Astrocyte of the spinal cord (primary cell): ENCODE measurements around the gene KLHL18.

ENCODE experiments used
- DNase-seq: peaks from one replicate; pipeline ENCODE4 v3.0.0; 2011; ENCODE audit warnings: low read depth, low spot score
- H3K4me3 ChIP-seq: 2 replicates; pipeline ENCODE4 v1.5.1; 2011; ENCODE audit warnings: low read depth, mild to moderate bottlenecking, low read length, moderate library complexity
- CTCF ChIP-seq: IDR thresholded peaks from 2 replicates; pipeline ENCODE4 v1.5.1; 2012; ENCODE audit warnings: low read depth, mild to moderate bottlenecking, low read length, inconsistent platforms
- in situ Hi-C: cut with HindIII; loops from 2 replicates; pipeline ENCODE4 v1.10.0; 2017; ENCODE audit warnings: low sequenced_read_pairs

The KLHL18 gene

GRCh38 chr3:47261301-47261700 lies 21.4 kb upstream of the KLHL18 start:
- H3K4me3 ChIP-seq, result no peak overlapping the region
- no peak for TF ChIP-seq CTCF
- in situ Hi-C loops, result no loop called here
- DNase-seq, result no peak

GRCh38 chr3:47265008-47265407 lies 17.7 kb upstream of the KLHL18 start:
- in situ Hi-C loops, result no loop called here
- no peak overlapping the region for H3K4me3 ChIP-seq
- TF ChIP-seq CTCF, result no peak
- no peak for DNase-seq

DNA sequence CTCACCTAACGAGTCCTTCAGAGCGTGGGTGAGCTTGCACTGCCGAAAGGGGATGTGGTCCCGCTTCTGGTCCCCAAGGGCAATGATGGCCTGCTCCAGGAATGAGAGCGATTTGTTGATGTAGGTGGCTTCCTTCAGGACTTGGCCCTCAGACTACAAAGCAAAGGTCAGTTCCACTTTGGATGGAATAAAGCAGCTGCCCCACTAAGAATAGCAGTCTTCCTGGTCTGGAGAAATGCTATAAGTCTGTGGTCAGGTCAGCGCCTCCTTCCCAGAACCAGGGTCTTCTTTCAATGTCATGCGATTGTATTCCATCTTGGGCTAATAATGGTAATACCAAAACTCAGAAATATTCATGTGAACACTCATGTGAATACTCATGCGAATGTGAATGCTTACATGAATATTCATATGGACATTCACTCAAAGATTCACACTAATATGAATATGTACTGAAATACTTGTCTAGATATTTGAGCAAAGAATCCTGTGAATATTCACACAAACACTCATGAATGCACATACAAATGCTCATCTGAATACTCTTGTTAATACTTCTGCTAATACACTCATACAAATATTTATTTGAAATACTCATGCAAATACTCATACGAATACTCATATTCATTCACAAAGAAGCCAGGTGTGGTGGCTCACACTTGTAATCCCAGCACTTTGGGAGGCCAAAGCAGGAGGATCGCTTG lies 16.9 kb upstream of the KLHL18 start:
- in situ Hi-C loops, result no loop called here

DNA sequence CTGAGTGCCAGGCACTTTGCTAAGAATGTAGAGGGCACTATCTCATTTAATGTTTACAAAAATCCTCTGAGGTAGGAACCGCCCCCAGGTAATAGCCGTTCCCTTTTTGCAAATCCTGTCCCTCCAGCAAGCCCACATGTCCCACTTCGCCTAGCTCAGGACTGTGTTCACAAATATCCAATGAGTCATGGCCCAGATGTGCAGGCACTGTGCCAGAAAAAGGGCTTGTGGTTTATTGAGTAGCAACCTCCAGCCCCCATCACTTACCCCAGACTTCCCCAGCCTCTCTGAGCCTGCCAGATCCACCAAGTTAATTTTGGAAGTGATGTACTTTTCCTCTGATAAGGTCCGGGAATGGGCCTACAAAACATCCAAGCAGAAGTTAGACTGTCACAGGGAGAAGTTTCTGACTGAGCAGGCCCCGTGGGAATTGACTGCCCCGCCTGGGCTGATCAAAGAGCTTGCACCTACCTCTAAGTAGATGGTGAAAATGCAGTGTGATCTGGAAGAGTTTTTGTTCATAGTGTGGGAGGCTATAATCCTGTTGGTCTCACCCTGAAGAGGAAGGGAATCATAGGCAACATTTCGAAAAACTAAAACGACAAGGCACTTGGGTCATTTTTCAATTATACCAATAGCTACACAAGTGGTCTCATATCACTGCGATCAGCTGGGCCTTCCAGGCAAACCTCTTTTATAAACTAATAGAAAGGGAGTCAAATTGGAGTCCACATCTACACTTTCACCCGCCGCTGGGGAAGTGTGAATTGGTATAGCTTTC lies 15.8 kb upstream of the KLHL18 start:
- in situ Hi-C loops, result no loop called here

More for the DNA sequence above, 16.9 kb upstream of the KLHL18 start:
- H3K4me3 ChIP-seq, result no peak overlapping the region
- DNase-seq, result no peak
- TF ChIP-seq CTCF, result no peak

DNA sequence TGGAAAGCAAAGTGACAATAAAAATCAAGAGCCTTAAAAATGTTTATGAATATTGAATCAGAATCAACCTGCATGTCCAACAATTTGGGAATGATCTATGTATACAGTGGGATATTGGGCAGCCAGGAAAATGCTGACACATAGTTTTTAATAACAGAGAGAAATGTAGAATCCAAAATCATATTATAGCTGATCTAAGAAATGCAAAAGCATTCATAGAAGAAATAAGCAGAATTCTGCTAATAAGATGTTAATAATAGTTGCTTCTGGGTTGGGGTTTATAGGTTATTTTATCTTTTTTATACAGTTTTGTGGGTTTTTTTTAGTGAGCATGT lies 15.3 kb upstream of the KLHL18 start:
- TF ChIP-seq CTCF, result no peak
- in situ Hi-C loops, result no loop called here
- H3K4me3 ChIP-seq, result no peak overlapping the region
- no peak for DNase-seq

More for the DNA sequence above, 15.8 kb upstream of the KLHL18 start:
- peak; percentile 92 for DNase-seq
- no peak overlapping the region for H3K4me3 ChIP-seq
- TF ChIP-seq CTCF, result no peak

GRCh38 chr3:47270526-47270925 lies 12.2 kb upstream of the KLHL18 start:
- H3K4me3 ChIP-seq, result no peak overlapping the region
- no peak for TF ChIP-seq CTCF
- DNase-seq, result no peak
- in situ Hi-C loops, result no loop called here
